Fibroblast of lung (primary cell): Measurements from ENCODE around the gene LZTR1.

ENCODE experiments used
- EZH2 ChIP-seq: IDR thresholded peaks from 2 replicates; pipeline ENCODE4 v1.5.1; 2012; ENCODE audit warnings: low read length, control low read depth, mild to moderate bottlenecking; ENCODE audit errors: missing control alignments
- TF ChIP-seq, protein P1 (sequence below), 2 donors: IDR thresholded peaks in 1 of 2; conservative IDR thresholded peaks in 1 of 2; 1 replicate in 1 of 2; 2 replicates in 1 of 2; pipeline ENCODE4 v1.5.1; 2011 to 2012; ENCODE audit warnings: low read length in 2 of 2, control low read depth in 1 of 2, inconsistent platforms in 1 of 2, low read depth in 1 of 2, mild to moderate bottlenecking in 1 of 2

DNA sequence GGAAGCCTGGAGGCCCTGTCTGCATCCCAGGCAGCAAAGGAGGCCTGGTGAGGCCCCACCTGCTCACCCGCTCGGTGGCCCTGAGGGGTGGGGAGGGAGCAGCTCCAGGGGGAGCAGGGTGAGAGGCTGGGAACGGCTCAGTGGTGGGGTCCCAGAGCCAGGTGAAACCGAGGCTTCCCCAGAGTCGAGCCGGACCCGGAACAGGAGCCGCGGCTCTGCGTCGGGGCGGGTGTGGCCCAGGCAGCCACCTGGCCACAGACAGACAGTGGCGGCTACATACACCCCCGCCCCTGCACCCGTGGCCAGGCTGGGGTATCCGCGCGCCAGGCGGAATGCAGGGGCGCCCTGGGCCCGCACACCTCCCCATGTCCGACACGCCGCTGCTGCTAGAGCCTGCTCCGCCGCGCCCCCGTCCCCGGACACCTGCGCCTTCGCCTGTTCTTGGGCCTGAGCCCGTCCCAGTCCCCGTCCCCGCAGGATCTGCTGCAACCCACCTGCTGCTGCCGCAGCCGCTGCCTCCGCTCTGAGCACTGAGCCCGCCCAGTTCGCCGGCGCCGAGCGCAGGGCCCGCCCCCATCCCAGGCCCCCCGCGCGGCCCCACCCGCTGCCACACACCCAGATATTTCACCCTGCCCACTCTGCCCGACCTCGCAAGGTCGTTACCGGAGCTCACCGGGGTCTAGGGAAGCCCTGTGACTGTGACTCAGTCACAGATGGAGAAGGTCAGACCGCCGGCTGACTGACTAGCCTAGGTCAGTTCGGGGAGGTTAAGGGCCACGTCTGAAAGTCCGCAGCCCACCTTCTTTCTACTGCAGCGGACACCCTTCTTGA, 50.2 kb downstream of the LZTR1 start, which contains the start of gene SLC7A4:
- TF ChIP-seq, protein P1, sequence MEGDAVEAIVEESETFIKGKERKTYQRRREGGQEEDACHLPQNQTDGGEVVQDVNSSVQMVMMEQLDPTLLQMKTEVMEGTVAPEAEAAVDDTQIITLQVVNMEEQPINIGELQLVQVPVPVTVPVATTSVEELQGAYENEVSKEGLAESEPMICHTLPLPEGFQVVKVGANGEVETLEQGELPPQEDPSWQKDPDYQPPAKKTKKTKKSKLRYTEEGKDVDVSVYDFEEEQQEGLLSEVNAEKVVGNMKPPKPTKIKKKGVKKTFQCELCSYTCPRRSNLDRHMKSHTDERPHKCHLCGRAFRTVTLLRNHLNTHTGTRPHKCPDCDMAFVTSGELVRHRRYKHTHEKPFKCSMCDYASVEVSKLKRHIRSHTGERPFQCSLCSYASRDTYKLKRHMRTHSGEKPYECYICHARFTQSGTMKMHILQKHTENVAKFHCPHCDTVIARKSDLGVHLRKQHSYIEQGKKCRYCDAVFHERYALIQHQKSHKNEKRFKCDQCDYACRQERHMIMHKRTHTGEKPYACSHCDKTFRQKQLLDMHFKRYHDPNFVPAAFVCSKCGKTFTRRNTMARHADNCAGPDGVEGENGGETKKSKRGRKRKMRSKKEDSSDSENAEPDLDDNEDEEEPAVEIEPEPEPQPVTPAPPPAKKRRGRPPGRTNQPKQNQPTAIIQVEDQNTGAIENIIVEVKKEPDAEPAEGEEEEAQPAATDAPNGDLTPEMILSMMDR (conservative IDR thresholded peaks at IDR 0.05 in 1 of 2, IDR thresholded peaks at IDR 0.05 in 1 of 2; ENCODE audit: low read depth in 1 of 2, low read length in 2 of 2): no peak
- TF ChIP-seq EZH2: no peak
